ENCODE data around the gene HUWE1. TPM values are rescaled to one million over a fixed set of nuclear protein-coding genes. Genes with fewer than 3 reads are reported as not detected.

HUWE1 gene
- total and polyA plus RNA-seq, 2 donors (not counting 1 experiment from before 2014, with no cell fraction given), result 45.2 to 210 TPM

DNA sequence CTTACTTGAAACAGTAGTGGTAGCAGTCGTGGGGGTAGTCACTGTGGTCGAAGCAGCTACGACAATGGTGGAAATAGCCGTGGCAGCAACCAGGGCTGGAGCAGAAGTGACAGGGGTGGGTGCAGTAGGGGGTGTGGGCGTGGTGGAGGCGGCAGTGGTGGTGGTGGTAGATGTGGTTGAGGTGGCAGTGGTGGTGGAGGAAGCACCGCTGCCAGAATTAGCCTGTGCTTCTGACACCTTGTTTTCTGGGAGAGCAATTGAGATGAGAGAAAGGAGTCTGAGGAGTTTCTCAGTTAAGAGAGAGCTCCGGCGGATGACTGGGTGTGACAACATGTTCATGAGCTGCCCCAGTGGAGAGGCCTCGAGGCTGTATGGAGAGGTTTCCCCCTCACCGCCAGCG, 138.9 kb downstream of the HUWE1 start:
- WGBS (ENCODE audit: insufficient coverage), result 97% methylated on average over 6 of the region's 12 CpGs
- Histone ChIP-seq H3K4me2 (replicated peaks; ENCODE audit: low read depth, low read length, poor library complexity, severe bottlenecking) (no peak overlapping the region), H3K9me3 (ENCODE audit: control extremely low read depth in 1 of 3, control insufficient read depth in 2 of 3, insufficient read depth in 1 of 3, low read length in 2 of 3) (no peaks in the 10 kb centered on the region), H3K9ac (ENCODE audit: low read length) (no peak overlapping the region), H3K36me3 (replicated peaks in 1 of 2; ENCODE audit: control extremely low read depth in 1 of 2, control insufficient read depth in 1 of 2, extremely low read depth in 1 of 2, insufficient read depth in 2 of 2, low read length in 1 of 2) (peaks cover 4 to 87% of the 10 kb centered on the region in 2 experiments), H3K27me3 (replicated peaks in 1 of 4; ENCODE audit: control extremely low read depth in 1 of 4, control insufficient read depth in 3 of 4, insufficient read depth in 4 of 4, low read length in 3 of 4) (no peaks in the 10 kb centered on the region), H2AFZ (ENCODE audit: insufficient read depth, low read depth, low read length, poor library complexity, severe bottlenecking) (no peak overlapping the region), H3K27ac (ENCODE audit: low read length in 2 of 2) (no peak overlapping the region), H3K79me2 (ENCODE audit: control insufficient read depth, insufficient read depth, low read length) (no peaks in the 10 kb centered on the region), H3K4me1 (ENCODE audit: control insufficient read depth in 2 of 2, insufficient read depth in 2 of 2, low read length in 2 of 2) (no peaks in the 10 kb centered on the region), H3K4me3 (ENCODE audit: control extremely low read depth in 1 of 5, extremely low read depth in 1 of 5, insufficient read depth in 1 of 5, low read depth in 2 of 5, low read length in 4 of 5) (no peak overlapping the region), H4K20me1 (ENCODE audit: control insufficient read depth, insufficient read depth, low read length, poor library complexity, severe bottlenecking) (no peaks in the 10 kb centered on the region)
- Mint-ChIP-seq H3K9me3 (ENCODE audit: insufficient read depth) (no peaks in the 10 kb centered on the region), H3K4me3 (no peak overlapping the region), H3K27ac (no peak overlapping the region), H3K27me3 (no peaks in the 10 kb centered on the region), H3K4me1 (no peaks in the 10 kb centered on the region)
- TF ChIP-seq EZH2 (IDR thresholded peaks at IDR 0.05; ENCODE audit: borderline replicate concordance, insufficient read depth, low read depth, low read length, poor library complexity, severe bottlenecking), result no peak
- TF ChIP-seq, protein P1, sequence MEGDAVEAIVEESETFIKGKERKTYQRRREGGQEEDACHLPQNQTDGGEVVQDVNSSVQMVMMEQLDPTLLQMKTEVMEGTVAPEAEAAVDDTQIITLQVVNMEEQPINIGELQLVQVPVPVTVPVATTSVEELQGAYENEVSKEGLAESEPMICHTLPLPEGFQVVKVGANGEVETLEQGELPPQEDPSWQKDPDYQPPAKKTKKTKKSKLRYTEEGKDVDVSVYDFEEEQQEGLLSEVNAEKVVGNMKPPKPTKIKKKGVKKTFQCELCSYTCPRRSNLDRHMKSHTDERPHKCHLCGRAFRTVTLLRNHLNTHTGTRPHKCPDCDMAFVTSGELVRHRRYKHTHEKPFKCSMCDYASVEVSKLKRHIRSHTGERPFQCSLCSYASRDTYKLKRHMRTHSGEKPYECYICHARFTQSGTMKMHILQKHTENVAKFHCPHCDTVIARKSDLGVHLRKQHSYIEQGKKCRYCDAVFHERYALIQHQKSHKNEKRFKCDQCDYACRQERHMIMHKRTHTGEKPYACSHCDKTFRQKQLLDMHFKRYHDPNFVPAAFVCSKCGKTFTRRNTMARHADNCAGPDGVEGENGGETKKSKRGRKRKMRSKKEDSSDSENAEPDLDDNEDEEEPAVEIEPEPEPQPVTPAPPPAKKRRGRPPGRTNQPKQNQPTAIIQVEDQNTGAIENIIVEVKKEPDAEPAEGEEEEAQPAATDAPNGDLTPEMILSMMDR (IDR thresholded peaks at IDR 0.05), result no peak
- DNase-seq (no peak), ATAC-seq (ENCODE audit: low read depth) (no peak)
- intact Hi-C loops (cut with micrococcal nuclease), result no loop called here
- CTCF ChIA-PET, result no interaction called here
- POLR2A ChIA-PET, result no interaction called here

DNA sequence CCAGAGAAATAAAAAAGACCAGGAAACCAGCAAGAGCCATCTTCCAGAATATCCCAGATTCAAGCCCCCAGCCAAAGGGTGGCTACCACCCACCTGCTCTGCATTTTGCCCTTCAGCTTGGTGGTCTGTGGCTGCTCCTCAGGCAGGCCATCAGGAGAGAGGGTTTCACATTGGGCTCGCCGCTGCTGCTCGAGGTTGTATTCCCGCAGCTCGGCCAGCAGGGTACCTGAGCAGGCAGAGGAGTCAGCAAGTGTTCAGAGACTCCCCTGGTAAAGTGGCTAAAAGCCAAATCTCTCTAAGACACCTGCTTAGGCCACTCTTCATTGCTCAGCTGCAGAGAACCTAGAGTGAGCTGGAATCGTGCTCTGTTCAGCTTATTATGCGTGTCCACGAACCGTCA, 141.6 kb downstream of the HUWE1 start:
- DNase-seq (no peak), ATAC-seq (ENCODE audit: low read depth) (no peak)
- intact Hi-C loops (cut with micrococcal nuclease), result no loop called here
- Histone ChIP-seq H3K27me3 (replicated peaks in 1 of 4; ENCODE audit: control extremely low read depth in 1 of 4, control insufficient read depth in 3 of 4, insufficient read depth in 4 of 4, low read length in 3 of 4) (no peaks in the 10 kb centered on the region), H3K9ac (ENCODE audit: low read length) (no peak overlapping the region), H3K4me1 (ENCODE audit: control insufficient read depth in 2 of 2, insufficient read depth in 2 of 2, low read length in 2 of 2) (no peaks in the 10 kb centered on the region), H3K79me2 (ENCODE audit: control insufficient read depth, insufficient read depth, low read length) (no peaks in the 10 kb centered on the region), H3K27ac (ENCODE audit: low read length in 2 of 2) (no peak overlapping the region), H3K9me3 (ENCODE audit: control extremely low read depth in 1 of 3, control insufficient read depth in 2 of 3, insufficient read depth in 1 of 3, low read length in 2 of 3) (no peaks in the 10 kb centered on the region), H2AFZ (ENCODE audit: insufficient read depth, low read depth, low read length, poor library complexity, severe bottlenecking) (no peak overlapping the region), H3K4me2 (replicated peaks; ENCODE audit: low read depth, low read length, poor library complexity, severe bottlenecking) (no peak overlapping the region), H3K4me3 (ENCODE audit: control extremely low read depth in 1 of 5, extremely low read depth in 1 of 5, insufficient read depth in 1 of 5, low read depth in 2 of 5, low read length in 4 of 5) (no peak overlapping the region), H3K36me3 (replicated peaks in 1 of 2; ENCODE audit: control extremely low read depth in 1 of 2, control insufficient read depth in 1 of 2, extremely low read depth in 1 of 2, insufficient read depth in 2 of 2, low read length in 1 of 2) (peaks cover 0 to 75% of the 10 kb centered on the region in 2 experiments), H4K20me1 (ENCODE audit: control insufficient read depth, insufficient read depth, low read length, poor library complexity, severe bottlenecking) (no peaks in the 10 kb centered on the region)
- CTCF ChIA-PET, result no interaction called here
- no peaks in the 10 kb centered on the region for H3K27me3 Mint-ChIP-seq
- TF ChIP-seq, protein P1 (IDR thresholded peaks at IDR 0.05), result no peak
- TF ChIP-seq EZH2 (IDR thresholded peaks at IDR 0.05; ENCODE audit: borderline replicate concordance, insufficient read depth, low read depth, low read length, poor library complexity, severe bottlenecking), result no peak
- H3K27ac Mint-ChIP-seq, result no peak overlapping the region
- H3K9me3 Mint-ChIP-seq (ENCODE audit: insufficient read depth), result no peaks in the 10 kb centered on the region
- H3K4me1 Mint-ChIP-seq, result no peaks in the 10 kb centered on the region
- WGBS (ENCODE audit: insufficient coverage), result 100% methylated on average over 5 of the region's 9 CpGs
- POLR2A ChIA-PET, result no interaction called here
- H3K4me3 Mint-ChIP-seq, result no peak overlapping the region
